OCI-LY1 (cell line): ENCODE results near the gene DMRTC1.
"Not testable (repeated sequence)": the region's sequence is repeated elsewhere in the genome, so short reads cannot be mapped to it uniquely, and the experiment has no call there.

Experiments
- H2AFZ ChIP-seq: fragments of 200-600 bp; sonication (generic), shearing (Covaris generic); 2 replicates; pipeline ENCODE4 v1.6.0; 2014; ENCODE audit warnings: antibody characterized with exemption, mild to moderate bottlenecking, low read length
- H3F3A ChIP-seq: fragments of 200-600 bp; sonication (generic), shearing (Covaris generic); 2 replicates; pipeline ENCODE4 v1.6.0; 2014; ENCODE audit warnings: mild to moderate bottlenecking, antibody characterized with exemption, low read length, moderate library complexity; ENCODE audit not compliant: insufficient read depth
- H3K27ac ChIP-seq: fragments of 200-600 bp; sonication (generic); 2 replicates; pipeline ENCODE4 v1.5.1; 2014; ENCODE audit warnings: low read length, mixed run types, mild to moderate bottlenecking, low read depth; ENCODE audit not compliant: poor library complexity, severe bottlenecking
- H3K27me3 ChIP-seq: fragments of 200-600 bp; sonication (generic); 2 replicates; pipeline ENCODE4 v1.6.0; 2014; ENCODE audit warnings: antibody characterized with exemption, mild to moderate bottlenecking, low read length, moderate library complexity; ENCODE audit not compliant: insufficient read depth
- H3K36me3 ChIP-seq: fragments of 200-600 bp; sonication (generic); 2 replicates; pipeline ENCODE4 v1.6.1; 2014; ENCODE audit warnings: mild to moderate bottlenecking, antibody characterized with exemption, low read length, moderate library complexity, mixed read lengths; ENCODE audit not compliant: insufficient read depth
- H3K4me1 ChIP-seq: fragments of 200-600 bp; sonication (generic); 2 replicates; pipeline ENCODE4 v1.5.1; 2014; ENCODE audit warnings: mild to moderate bottlenecking, low read length, moderate library complexity; ENCODE audit not compliant: insufficient read depth, severe bottlenecking
- H3K4me2 ChIP-seq: fragments of 200-600 bp; sonication (generic), shearing (Covaris generic); 2 replicates; pipeline ENCODE4 v1.6.1; 2014; ENCODE audit warnings: low read length
- H3K4me3 ChIP-seq: fragments of 200-600 bp; sonication (generic); 2 replicates; pipeline ENCODE4 v1.5.1; 2014; ENCODE audit warnings: low read length, low read depth, mild to moderate bottlenecking, mixed read lengths; ENCODE audit not compliant: poor library complexity, severe bottlenecking
- H3K79me2 ChIP-seq: fragments of 200-600 bp; shearing (Covaris generic); 2 replicates; pipeline ENCODE4 v1.6.1; 2016; ENCODE audit warnings: mixed run types, low read length, mixed read lengths; ENCODE audit not compliant: insufficient read depth
- H3K9ac ChIP-seq: fragments of 200-600 bp; sonication (generic), shearing (Covaris generic); 2 replicates; pipeline ENCODE4 v1.6.1; 2014; ENCODE audit warnings: mild to moderate bottlenecking, low read length, mixed read lengths
- H3K9me2 ChIP-seq: fragments of 200-600 bp; sonication (generic), shearing (Covaris generic); 2 replicates; pipeline ENCODE4 v1.6.1; 2014; ENCODE audit warnings: low read depth, mild to moderate bottlenecking, low read length, mixed read lengths
- H3K9me3 ChIP-seq: fragments of 200-600 bp; shearing (Covaris generic); 2 replicates; pipeline ENCODE4 v1.6.1; 2014; ENCODE audit warnings: low read length, mixed read lengths
- H4K20me1 ChIP-seq: fragments of 200-600 bp; sonication (generic), shearing (Covaris generic); 2 replicates; pipeline ENCODE4 v1.6.0; 2016; ENCODE audit warnings: mild to moderate bottlenecking, low read length; ENCODE audit not compliant: insufficient read depth

DMRTC1 gene

DNA sequence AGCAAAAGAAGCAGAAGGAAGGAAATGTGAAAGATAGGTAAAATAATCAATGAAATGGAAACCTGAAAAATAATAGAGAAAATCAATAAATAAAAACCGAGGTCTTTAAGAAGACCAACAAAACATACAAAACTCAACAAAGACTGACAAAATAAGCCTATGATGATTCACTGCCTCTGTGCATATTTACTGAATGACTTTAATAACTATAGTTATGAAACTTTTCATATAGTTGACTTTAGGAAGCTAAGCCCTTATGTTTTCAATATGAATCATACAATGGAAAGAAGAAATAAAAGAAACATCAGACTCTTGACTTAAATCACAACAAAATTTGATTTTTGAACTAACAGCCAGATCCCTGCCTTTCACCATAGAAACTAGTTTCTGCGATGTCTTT lies 106.1 kb downstream of the DMRTC1 start:
- not testable (repeated sequence) for H3K79me2 ChIP-seq, H3K4me1 ChIP-seq, H2AFZ ChIP-seq, H3K4me3 ChIP-seq, H3F3A ChIP-seq, H4K20me1 ChIP-seq, H3K9me3 ChIP-seq, H3K9ac ChIP-seq, H3K9me2 ChIP-seq, H3K27me3 ChIP-seq, H3K27ac ChIP-seq, H3K4me2 ChIP-seq, H3K36me3 ChIP-seq

DNA sequence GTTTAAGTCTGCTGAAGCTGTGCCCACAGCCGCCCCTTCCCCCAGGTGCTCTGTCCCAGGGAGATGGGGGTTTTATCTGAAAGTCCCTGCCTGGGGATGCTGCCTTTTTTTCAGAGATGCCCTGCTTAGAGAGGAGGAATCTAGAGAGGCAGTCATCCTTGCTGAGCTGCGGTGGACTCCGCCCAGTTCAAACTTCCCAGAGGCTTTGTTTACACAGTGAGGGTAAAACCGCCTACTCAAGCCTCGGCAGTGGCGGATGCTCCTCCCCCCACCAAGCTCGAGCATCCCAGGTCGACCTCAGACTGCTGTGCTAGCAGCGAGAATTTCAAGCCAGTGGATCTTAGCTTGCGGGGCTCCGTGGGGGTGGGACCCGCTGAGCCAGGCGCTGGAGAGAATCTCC lies 112.9 kb downstream of the DMRTC1 start:
- H4K20me1 ChIP-seq, H3K4me1 ChIP-seq, H3K9ac ChIP-seq, H3K4me2 ChIP-seq, H2AFZ ChIP-seq, H3F3A ChIP-seq, H3K79me2 ChIP-seq, H3K9me3 ChIP-seq, H3K27ac ChIP-seq, H3K27me3 ChIP-seq, H3K36me3 ChIP-seq, H3K9me2 ChIP-seq, H3K4me3 ChIP-seq: not testable (repeated sequence)
